ENCODE results near the gene MC1R.

MC1R gene

DNA sequence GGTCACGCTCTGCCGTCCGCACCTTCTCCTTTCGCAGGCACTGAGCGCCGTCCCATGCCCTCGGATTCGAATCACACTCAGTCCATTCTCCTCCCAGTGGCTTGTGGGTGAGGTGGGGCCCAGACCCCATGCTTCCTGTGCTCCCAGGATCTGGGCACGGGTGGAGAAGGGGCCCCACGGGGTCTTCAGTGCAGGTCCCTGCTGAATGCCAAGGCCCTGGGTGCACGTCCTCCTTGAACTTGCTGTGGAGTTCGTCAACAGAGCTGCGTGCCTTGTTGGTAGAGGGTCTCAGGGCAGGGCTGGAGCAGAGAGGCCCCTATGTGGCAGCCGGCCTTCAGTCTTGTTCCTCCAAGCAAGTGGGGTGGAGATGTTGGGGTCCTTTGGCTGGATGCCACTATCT, 7.3 kb upstream of the MC1R start:
- peaks cover 51% of the 10 kb centered on the region for H3K36me3 ChIP-seq (ENCODE audit: insufficient read depth, low read length)
- no peaks in the 10 kb centered on the region for H3K9me3 ChIP-seq (ENCODE audit: insufficient read depth, low read length, severe bottlenecking)
- H3K9ac ChIP-seq (ENCODE audit: low read depth, low read length) = no peak overlapping the region
- H3K4me3 ChIP-seq (ENCODE audit: low read depth in 1 of 2, low read length in 2 of 2) = no peak overlapping the region
- H4K20me1 ChIP-seq (ENCODE audit: insufficient read depth, low read length) = peaks cover 62% of the 10 kb centered on the region
- no peaks in the 10 kb centered on the region for H3K27me3 ChIP-seq (ENCODE audit: insufficient read depth, low read length, poor library complexity)
- peaks cover 9% of the 10 kb centered on the region for H3K4me1 ChIP-seq (ENCODE audit: insufficient read depth, low read length)
- no peak overlapping the region for H2AFZ ChIP-seq (ENCODE audit: low read depth, low read length)
- no peak for ATAC-seq (ENCODE audit: insufficient read depth, low read depth)
- H3K79me2 ChIP-seq (ENCODE audit: insufficient read depth, low read length) = no peaks in the 10 kb centered on the region
- no peak for DNase-seq
- H3K27ac ChIP-seq (ENCODE audit: low read length) = no peak overlapping the region
- no peak overlapping the region for H3K4me2 ChIP-seq (ENCODE audit: insufficient read depth, low read length)
- TF ChIP-seq, protein P1, sequence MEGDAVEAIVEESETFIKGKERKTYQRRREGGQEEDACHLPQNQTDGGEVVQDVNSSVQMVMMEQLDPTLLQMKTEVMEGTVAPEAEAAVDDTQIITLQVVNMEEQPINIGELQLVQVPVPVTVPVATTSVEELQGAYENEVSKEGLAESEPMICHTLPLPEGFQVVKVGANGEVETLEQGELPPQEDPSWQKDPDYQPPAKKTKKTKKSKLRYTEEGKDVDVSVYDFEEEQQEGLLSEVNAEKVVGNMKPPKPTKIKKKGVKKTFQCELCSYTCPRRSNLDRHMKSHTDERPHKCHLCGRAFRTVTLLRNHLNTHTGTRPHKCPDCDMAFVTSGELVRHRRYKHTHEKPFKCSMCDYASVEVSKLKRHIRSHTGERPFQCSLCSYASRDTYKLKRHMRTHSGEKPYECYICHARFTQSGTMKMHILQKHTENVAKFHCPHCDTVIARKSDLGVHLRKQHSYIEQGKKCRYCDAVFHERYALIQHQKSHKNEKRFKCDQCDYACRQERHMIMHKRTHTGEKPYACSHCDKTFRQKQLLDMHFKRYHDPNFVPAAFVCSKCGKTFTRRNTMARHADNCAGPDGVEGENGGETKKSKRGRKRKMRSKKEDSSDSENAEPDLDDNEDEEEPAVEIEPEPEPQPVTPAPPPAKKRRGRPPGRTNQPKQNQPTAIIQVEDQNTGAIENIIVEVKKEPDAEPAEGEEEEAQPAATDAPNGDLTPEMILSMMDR (IDR thresholded peaks at IDR 0.05; ENCODE audit: borderline replicate concordance, extremely low read depth, low read length, poor library complexity, severe bottlenecking) = no peak
- no peak for TF ChIP-seq EZH2 (IDR thresholded peaks at IDR 0.05; ENCODE audit: borderline replicate concordance, low read depth, low read length, severe bottlenecking)

DNA sequence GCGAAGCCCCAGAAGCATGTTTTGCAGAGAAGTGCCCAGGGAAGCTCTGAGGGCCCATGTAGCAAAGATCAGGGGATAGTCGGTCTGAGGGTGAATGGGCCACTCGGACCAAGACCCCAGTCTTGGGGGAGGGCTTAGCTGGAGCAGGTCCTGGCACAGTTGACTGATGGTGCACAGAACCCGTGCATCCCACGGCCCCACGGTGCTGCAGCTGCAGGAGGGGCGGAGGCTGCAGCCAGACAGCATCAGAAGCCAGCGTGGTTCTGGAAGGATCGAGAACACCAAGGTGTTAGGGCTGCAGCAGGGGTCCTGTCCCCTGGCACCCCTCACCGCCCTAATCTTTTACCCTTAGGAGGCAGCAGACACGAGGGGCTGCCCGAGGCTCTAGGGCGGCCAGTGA, 6.5 kb upstream of the MC1R start:
- H3K27ac ChIP-seq (ENCODE audit: low read length) = no peak overlapping the region
- no peaks in the 10 kb centered on the region for H3K79me2 ChIP-seq (ENCODE audit: insufficient read depth, low read length)
- H3K4me3 ChIP-seq (ENCODE audit: low read depth in 1 of 2, low read length in 2 of 2) = no peak overlapping the region
- H3K27me3 ChIP-seq (ENCODE audit: insufficient read depth, low read length, poor library complexity) = no peaks in the 10 kb centered on the region
- DNase-seq = no peak
- no peaks in the 10 kb centered on the region for H3K9me3 ChIP-seq (ENCODE audit: insufficient read depth, low read length, severe bottlenecking)
- H3K4me1 ChIP-seq (ENCODE audit: insufficient read depth, low read length) = peaks cover 15% of the 10 kb centered on the region
- no peak overlapping the region for H2AFZ ChIP-seq (ENCODE audit: low read depth, low read length)
- H4K20me1 ChIP-seq (ENCODE audit: insufficient read depth, low read length) = peaks cover 62% of the 10 kb centered on the region
- peaks cover 44% of the 10 kb centered on the region for H3K36me3 ChIP-seq (ENCODE audit: insufficient read depth, low read length)
- no peak for ATAC-seq (ENCODE audit: insufficient read depth, low read depth)
- TF ChIP-seq, protein P1 (IDR thresholded peaks at IDR 0.05; ENCODE audit: borderline replicate concordance, extremely low read depth, low read length, poor library complexity, severe bottlenecking) = no peak
- TF ChIP-seq EZH2 (IDR thresholded peaks at IDR 0.05; ENCODE audit: borderline replicate concordance, low read depth, low read length, severe bottlenecking) = no peak
- H3K9ac ChIP-seq (ENCODE audit: low read depth, low read length) = no peak overlapping the region
- no peak overlapping the region for H3K4me2 ChIP-seq (ENCODE audit: insufficient read depth, low read length)

DNA sequence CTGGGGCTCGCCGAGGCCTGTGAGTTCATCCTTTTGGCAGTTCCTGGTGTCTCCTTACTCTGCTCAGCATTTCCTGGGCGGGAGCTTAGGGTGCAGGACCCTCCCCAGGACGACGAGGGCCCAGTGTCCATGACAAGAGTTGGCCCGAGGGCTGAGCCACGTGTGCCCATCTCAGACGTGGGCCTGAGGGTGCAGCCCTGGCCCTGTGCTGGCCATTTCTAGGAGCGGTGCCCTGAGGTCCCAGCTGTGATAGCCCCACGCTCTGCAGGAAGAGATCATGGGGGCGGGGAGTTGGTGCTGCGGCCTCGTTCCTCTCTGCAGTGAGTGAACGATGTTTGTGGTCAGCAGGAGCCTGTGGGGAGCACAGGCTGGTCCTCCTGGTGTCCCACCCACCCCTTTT, 6.0 kb upstream of the MC1R start:
- no peak overlapping the region for H3K4me2 ChIP-seq (ENCODE audit: insufficient read depth, low read length)
- H3K9ac ChIP-seq (ENCODE audit: low read depth, low read length) = no peak overlapping the region
- no peak overlapping the region for H2AFZ ChIP-seq (ENCODE audit: low read depth, low read length)
- H3K4me1 ChIP-seq (ENCODE audit: insufficient read depth, low read length) = peaks cover 20% of the 10 kb centered on the region
- no peak overlapping the region for H3K4me3 ChIP-seq (ENCODE audit: low read depth in 1 of 2, low read length in 2 of 2)
- H4K20me1 ChIP-seq (ENCODE audit: insufficient read depth, low read length) = peaks cover 65% of the 10 kb centered on the region
- no peaks in the 10 kb centered on the region for H3K27me3 ChIP-seq (ENCODE audit: insufficient read depth, low read length, poor library complexity)
- no peak for ATAC-seq (ENCODE audit: insufficient read depth, low read depth)
- H3K36me3 ChIP-seq (ENCODE audit: insufficient read depth, low read length) = peaks cover 43% of the 10 kb centered on the region
- H3K79me2 ChIP-seq (ENCODE audit: insufficient read depth, low read length) = no peaks in the 10 kb centered on the region
- no peak overlapping the region for H3K27ac ChIP-seq (ENCODE audit: low read length)
- DNase-seq = no peak
- no peaks in the 10 kb centered on the region for H3K9me3 ChIP-seq (ENCODE audit: insufficient read depth, low read length, severe bottlenecking)
- TF ChIP-seq, protein P1 (IDR thresholded peaks at IDR 0.05; ENCODE audit: borderline replicate concordance, extremely low read depth, low read length, poor library complexity, severe bottlenecking) = no peak
- no peak for TF ChIP-seq EZH2 (IDR thresholded peaks at IDR 0.05; ENCODE audit: borderline replicate concordance, low read depth, low read length, severe bottlenecking)

Data from DND-41 (cell line).